Ovary (tissue), 9 donors: ENCODE results near the gene ARHGAP33. TPM values are rescaled to one million over a fixed set of nuclear protein-coding genes. Genes with fewer than 3 reads are reported as not detected.
A peak's percentile ranks its signal among the peaks of the same experiment; 100 is the strongest.

Experiments used
- DNase-seq, 5 donors: peaks; one replicate each; pipeline ENCODE4 v3.0.0-alpha.2; 2019 to 2020
- H3K27ac ChIP-seq, 2 donors: fragments of 200-600 bp; one replicate each; pipeline versions ENCODE4 v1.5.1 to v1.8.0; 2019 to 2022
- H3K27me3 ChIP-seq: fragments of 200-600 bp; one replicate; pipeline ENCODE4 v1.8.0; 2022
- H3K36me3 ChIP-seq: fragments of 200-600 bp; sonication (generic); one replicate; pipeline ENCODE4 v1.5.1; 2019
- H3K4me1 ChIP-seq: one replicate; pipeline ENCODE4 v1.8.1; 2013; ENCODE audit warnings: mild to moderate bottlenecking, moderate library complexity; ENCODE audit not compliant: insufficient read depth
- H3K4me3 ChIP-seq: fragments of 200-600 bp; sonication (generic); one replicate; pipeline ENCODE4 v1.5.1; 2017
- H3K9me3 ChIP-seq, 2 donors: fragments of 200-600 bp in 1 of 2; sonication (generic) in 1 of 2; one replicate each; pipeline versions ENCODE4 v1.5.1 to v1.8.1; 2013 to 2019; ENCODE audit warnings: mild to moderate bottlenecking in 1 of 2, moderate library complexity in 1 of 2
- EP300 ChIP-seq: sonication (generic); formaldehyde crosslinking; IDR thresholded peaks from one replicate; pipeline ENCODE4 v1.6.1; 2017; ENCODE audit warnings: antibody characterized with exemption
- POLR2A ChIP-seq: fragments of 450-650 bp; IDR thresholded peaks from one replicate; pipeline ENCODE4 v1.6.1; 2017; ENCODE audit warnings: antibody characterized with exemption, mild to moderate bottlenecking, moderate library complexity
- whole genome bisulfite sequencing, 3 donors: extraction: QIAGEN DNeasy Blood & Tissue Kit in 1 of 3; methylation state at CpG; one replicate each; pipeline versions ENCODE4 v1.1.5 to v1.1.7; 2013 to 2017; 5-methylcytosine and 5-hydroxymethylcytosine counted together
- intact Hi-C, 4 donors: fragments of 100-400 bp; cut with DNase I; formaldehyde crosslinking; loops; one replicate each; pipeline versions ENCODE4 v1.11.0 to v1.15.1; 2022 to 2023
- polyA plus RNA-seq, 2 donors: library from polyadenylated mRNA; stranded (reverse); fragments of 200-250 nt in 1 of 2; fragments of 350-450 nt in 1 of 2; fragmentation: Illumina TruSeq in 1 of 2; extraction: RNeasy Lipid Tissue Mini Kit (QIAGEN cat#74804) in 1 of 2; gene quantifications; one replicate each; pipeline ENCODE4 v1.2.3, GENCODE V29; 2013 to 2014
- total RNA-seq, 7 donors: library from RNA; depleted of rRNA in 2 of 7; stranded (reverse); fragments of >200 nt in 2 of 7; fragmentation: NEBNext Ultra II Directional in 3 of 7; extraction: Animal tissue kit (Norgen Biotek cat#: 25700) in 3 of 7; gene quantifications; one replicate each; pipeline versions ENCODE4 v1.1.0 to v1.2.4, GENCODE V29; 2016 to 2023
- TF ChIP-seq, protein P1 (sequence below), 3 donors: fragments of 450-650 bp in 2 of 3; fragments of 200-600 bp in 1 of 3; IDR thresholded peaks; one replicate each; pipeline versions ENCODE4 v1.5.1 to v1.8.0; 2016 to 2022; ENCODE audit warnings: antibody characterized with exemption in 3 of 3, mild to moderate bottlenecking in 1 of 3
- donor health status: DM: no; HTN: no; CAD: no; lungs with moderate emphysema.
- donor health status: DM: no; HTN: no; CAD: no.
- donor health status: Bipolar disorder and iron deficiency.
- donor health status: DM: yes; HTN: yes; CAD: no.
- donor health status: DM: no; HTN: no; CAD: no.
- donor health status: DM: yes; HTN: yes; CAD: no.

The ARHGAP33 gene
- total and polyA plus RNA-seq, 9 donors: 0.95 to 52.7 (median 32.7) TPM

DNA sequence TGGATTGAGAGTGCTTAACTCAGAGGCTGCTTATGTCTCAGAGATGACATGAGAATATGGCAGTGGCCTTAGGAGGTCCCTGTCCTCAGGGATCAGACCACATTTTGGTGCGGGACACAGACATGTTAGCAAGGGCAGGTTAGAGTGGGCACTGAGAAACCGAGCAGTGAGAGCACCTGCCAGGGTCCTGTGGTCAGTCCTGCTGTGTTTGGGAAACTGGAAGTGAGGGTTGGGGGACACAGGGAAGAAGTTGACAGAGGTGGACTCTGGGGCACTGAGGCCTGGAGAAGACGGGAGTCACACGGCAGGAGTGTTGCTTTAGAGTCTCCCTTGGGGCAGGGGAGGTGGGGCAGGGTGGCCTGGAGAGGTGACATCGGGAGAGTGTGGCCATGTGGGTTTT lies 40.5 kb upstream of the ARHGAP33 start:
- intact Hi-C loops: no loop called here
- H3K4me1 ChIP-seq: peaks cover 4% of the 10 kb centered on the region
- H3K36me3 ChIP-seq: no peaks in the 10 kb centered on the region
- H3K27me3 ChIP-seq: no peaks in the 10 kb centered on the region
- TF ChIP-seq, protein P1, sequence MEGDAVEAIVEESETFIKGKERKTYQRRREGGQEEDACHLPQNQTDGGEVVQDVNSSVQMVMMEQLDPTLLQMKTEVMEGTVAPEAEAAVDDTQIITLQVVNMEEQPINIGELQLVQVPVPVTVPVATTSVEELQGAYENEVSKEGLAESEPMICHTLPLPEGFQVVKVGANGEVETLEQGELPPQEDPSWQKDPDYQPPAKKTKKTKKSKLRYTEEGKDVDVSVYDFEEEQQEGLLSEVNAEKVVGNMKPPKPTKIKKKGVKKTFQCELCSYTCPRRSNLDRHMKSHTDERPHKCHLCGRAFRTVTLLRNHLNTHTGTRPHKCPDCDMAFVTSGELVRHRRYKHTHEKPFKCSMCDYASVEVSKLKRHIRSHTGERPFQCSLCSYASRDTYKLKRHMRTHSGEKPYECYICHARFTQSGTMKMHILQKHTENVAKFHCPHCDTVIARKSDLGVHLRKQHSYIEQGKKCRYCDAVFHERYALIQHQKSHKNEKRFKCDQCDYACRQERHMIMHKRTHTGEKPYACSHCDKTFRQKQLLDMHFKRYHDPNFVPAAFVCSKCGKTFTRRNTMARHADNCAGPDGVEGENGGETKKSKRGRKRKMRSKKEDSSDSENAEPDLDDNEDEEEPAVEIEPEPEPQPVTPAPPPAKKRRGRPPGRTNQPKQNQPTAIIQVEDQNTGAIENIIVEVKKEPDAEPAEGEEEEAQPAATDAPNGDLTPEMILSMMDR (IDR thresholded peaks at IDR 0.05): no peak
- TF ChIP-seq POLR2A (no peak), EP300 (no peak)
- no peak overlapping the region for H3K4me3 ChIP-seq
- 69 to 83% (median 80%) methylated on average over 5 of the region's 5 CpGs for WGBS, 3 donors
- no peak overlapping the region for H3K27ac ChIP-seq
- no peaks in the 10 kb centered on the region for H3K9me3 ChIP-seq
- DNase-seq: no peak

- peak in 2 of 5 donors; percentile 25 to 26 for DNase-seq
- Histone ChIP-seq H3K4me1 (peaks cover 6% of the 10 kb centered on the region), H3K9me3 (no peaks in the 10 kb centered on the region), H3K27me3 (no peaks in the 10 kb centered on the region), H3K27ac (no peak overlapping the region), H3K4me3 (no peak overlapping the region), H3K36me3 (no peaks in the 10 kb centered on the region)
- TF ChIP-seq POLR2A: no peak
- no peak for TF ChIP-seq EP300
- TF ChIP-seq, protein P1 (IDR thresholded peaks at IDR 0.05): no peak
- 83 to 90% (median 85%) methylated on average over 22 of the region's 22 CpGs for WGBS, 3 donors
- intact Hi-C loops: no loop called here
Measured at GRCh38 chr19:35736913-35737886, 38.2 kb upstream of the ARHGAP33 start.

GRCh38 chr19:35738021-35738886 lies 37.1 kb upstream of the ARHGAP33 start:
- Histone ChIP-seq H3K9me3 (no peaks in the 10 kb centered on the region), H3K4me1 (peaks cover 6% of the 10 kb centered on the region), H3K36me3 (no peaks in the 10 kb centered on the region), H3K27ac (no peak overlapping the region), H3K4me3 (no peak overlapping the region), H3K27me3 (no peaks in the 10 kb centered on the region)
- intact Hi-C loops: no loop called here
- WGBS, 3 donors: 85 to 86% (median 85%) methylated on average over 37 of the region's 37 CpGs
- peak in 1 of 5 donors; percentile 37 for DNase-seq
- TF ChIP-seq, protein P1 (IDR thresholded peaks at IDR 0.05): no peak
- TF ChIP-seq EP300: no peak
- TF ChIP-seq POLR2A: no peak

DNA sequence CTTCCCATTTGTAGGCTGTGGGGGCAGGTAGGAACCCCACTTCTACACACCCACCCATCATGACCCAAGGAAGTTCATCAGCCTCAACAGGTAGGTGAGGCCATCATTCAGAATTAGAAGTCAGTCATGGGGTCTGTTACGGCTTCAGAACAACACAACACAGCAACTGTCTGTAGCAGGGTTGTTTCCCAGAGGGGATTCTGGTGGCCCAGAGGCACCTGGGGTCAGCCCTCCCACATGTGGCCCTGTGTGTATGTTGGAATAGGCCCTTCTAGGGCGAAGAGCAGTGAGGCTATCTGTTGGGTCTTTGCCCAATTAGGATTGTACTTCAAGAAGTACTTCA lies 36.5 kb upstream of the ARHGAP33 start:
- peaks cover 6% of the 10 kb centered on the region for H3K4me1 ChIP-seq
- H3K36me3 ChIP-seq: no peaks in the 10 kb centered on the region
- WGBS, 3 donors: 76 to 82% (median 78%) methylated on average over 2 of the region's 2 CpGs
- no peak for TF ChIP-seq EP300
- TF ChIP-seq POLR2A: no peak
- TF ChIP-seq, protein P1 (IDR thresholded peaks at IDR 0.05): no peak
- intact Hi-C loops: no loop called here
- no peaks in the 10 kb centered on the region for H3K27me3 ChIP-seq
- no peaks in the 10 kb centered on the region for H3K9me3 ChIP-seq
- no peak overlapping the region for H3K4me3 ChIP-seq
- no peak overlapping the region for H3K27ac ChIP-seq
- peak in 1 of 5 donors; percentile 11 for DNase-seq
